H1 (cell line): ENCODE measurements around the gene CD300LB. TPM values are rescaled to one million over a fixed set of nuclear protein-coding genes. Genes with fewer than 3 reads are reported as not detected.

Experiments
- CTCF ChIA-PET: fragments of 300-600 bp; sonication (Branson Sonifier 250); formaldehyde crosslinking; loops from one replicate; lab custom pipeline; 2021; ENCODE audit not compliant: partially characterized antibody; lab: Charles Lee
- POLR2A ChIA-PET: fragments of 300-600 bp; sonication (Branson Sonifier 250); formaldehyde crosslinking; loops from one replicate; lab custom pipeline; 2021; ENCODE audit warnings: inconsistent platforms; ENCODE audit not compliant: partially characterized antibody; lab: Charles Lee
- DNase-seq, 2 experiments: peaks; one replicate each; pipeline versions ENCODE4 v3.0.0 to v3.0.0-alpha.2; 2010 to 2022; ENCODE audit warnings: low spot score in 2 of 2, low read depth in 1 of 2, mixed read lengths in 1 of 2
- FAIRE-seq: peaks from 2 replicates; lab custom pipeline; 2011; peaks lifted over from hg19 to GRCh38; lab: Jason Lieb, UNC
- H2AFZ ChIP-seq: 2 replicates; pipeline ENCODE4 v1.8.1; 2012; ENCODE audit warnings: low read length, inconsistent platforms
- H2AK5ac ChIP-seq: 2 replicates; pipeline ENCODE4 v1.6.1; 2013; ENCODE audit warnings: low read depth, low read length
- H2BK120ac ChIP-seq: replicated peaks from 2 replicates; pipeline ENCODE3; 2013; ENCODE audit warnings: low read depth, low read length, inconsistent platforms
- H2BK12ac ChIP-seq: 2 replicates; pipeline ENCODE4 v1.6.1; 2013; ENCODE audit warnings: low read depth, low read length
- H2BK15ac ChIP-seq: 2 replicates; pipeline ENCODE4 v1.6.1; 2013; ENCODE audit warnings: low read length
- H2BK20ac ChIP-seq: 2 replicates; pipeline ENCODE4 v1.6.1; 2013; ENCODE audit warnings: low read length
- H2BK5ac ChIP-seq: 2 replicates; pipeline ENCODE4 v1.6.1; 2013; ENCODE audit warnings: low read depth, low read length
- H3K14ac ChIP-seq: 2 replicates; pipeline ENCODE4 v1.6.1; 2013; ENCODE audit warnings: inconsistent platforms; ENCODE audit not compliant: insufficient read length
- H3K18ac ChIP-seq: 2 replicates; pipeline ENCODE4 v1.6.1; 2013; ENCODE audit warnings: low read length; ENCODE audit errors: extremely low read depth
- H3K23ac ChIP-seq: 2 replicates; pipeline ENCODE4 v1.6.1; 2013; ENCODE audit warnings: inconsistent platforms; ENCODE audit not compliant: insufficient read length
- H3K23me2 ChIP-seq: 2 replicates; pipeline ENCODE4 v1.6.1; 2013; ENCODE audit warnings: low read depth, low read length
- H3K27ac ChIP-seq: 2 replicates; pipeline ENCODE4 v1.6.1; 2011; ENCODE audit warnings: low read depth, low read length, inconsistent platforms
- H3K27me3 ChIP-seq, 4 experiments: replicated peaks in 1 of 4; 1 replicate in 1 of 4; 2 replicates in 3 of 4; pipeline versions ENCODE4 v1.6.1 to v1.8.1; 2011 to 2013; ENCODE audit warnings: low read length in 3 of 4, mild to moderate bottlenecking in 3 of 4, inconsistent platforms in 2 of 4, mixed read lengths in 2 of 4, moderate library complexity in 1 of 4; ENCODE audit not compliant: control insufficient read depth in 3 of 4, insufficient read depth in 3 of 4; ENCODE audit errors: extremely low read depth in 1 of 4
- H3K36me3 ChIP-seq, 4 experiments: 2 replicates each; pipeline versions ENCODE4 v1.6.1 to v1.8.1; 2011 to 2013; ENCODE audit warnings: mild to moderate bottlenecking in 4 of 4, low read length in 3 of 4, moderate library complexity in 2 of 4, control low read depth in 1 of 4, inconsistent platforms in 1 of 4; ENCODE audit not compliant: insufficient read depth in 4 of 4, control insufficient read depth in 2 of 4
- H3K4ac ChIP-seq: replicated peaks from 2 replicates; pipeline ENCODE3; 2013; ENCODE audit warnings: low read length, low read depth, mixed read lengths, inconsistent platforms; ENCODE audit not compliant: insufficient read length
- H3K4me1 ChIP-seq, 4 experiments: replicated peaks in 1 of 4; 1 replicate in 1 of 4; 2 replicates in 3 of 4; pipeline versions ENCODE4 v1.6.1 to v1.8.1; 2011 to 2013; ENCODE audit warnings: low read length in 3 of 4, inconsistent platforms in 2 of 4, mixed read lengths in 1 of 4; ENCODE audit not compliant: insufficient read depth in 4 of 4, control insufficient read depth in 3 of 4
- H3K4me2 ChIP-seq, 2 experiments: 2 replicates each; pipeline versions ENCODE4 v1.6.1 to v1.8.1; 2011 to 2013; ENCODE audit warnings: low read depth in 2 of 2, low read length in 2 of 2, control low read depth in 1 of 2, inconsistent platforms in 1 of 2, mild to moderate bottlenecking in 1 of 2; ENCODE audit not compliant: insufficient read depth in 1 of 2
- H3K4me3 ChIP-seq, 4 experiments: fragments of 200-600, 300-600 bp in 1 of 4; sonication (generic), shearing (Covaris generic), sonication (Bioruptor Twin) in 1 of 4; 2 replicates each; pipeline versions ENCODE4 v1.5.1 to v1.8.1; 2011 to 2016; ENCODE audit warnings: low read length in 4 of 4, low read depth in 3 of 4, control low read depth in 2 of 4, inconsistent platforms in 2 of 4, mild to moderate bottlenecking in 2 of 4, mixed read lengths in 1 of 4, moderate library complexity in 1 of 4; ENCODE audit not compliant: insufficient read depth in 2 of 4; ENCODE audit errors: extremely low read depth in 1 of 4
- H3K56ac ChIP-seq: replicated peaks from 2 replicates; pipeline ENCODE3; 2013; ENCODE audit warnings: low read depth, mild to moderate bottlenecking, mixed read lengths, low read length, inconsistent platforms; ENCODE audit not compliant: insufficient read length
- H3K79me1 ChIP-seq: 2 replicates; pipeline ENCODE4 v1.6.1; 2013; ENCODE audit warnings: low read depth, low read length, control low read depth
- H3K79me2 ChIP-seq, 2 experiments: 2 replicates each; pipeline versions ENCODE4 v1.6.1 to v1.8.1; 2012 to 2013; ENCODE audit warnings: low read length in 2 of 2, mild to moderate bottlenecking in 2 of 2, inconsistent platforms in 1 of 2; ENCODE audit not compliant: insufficient read depth in 2 of 2, control insufficient read depth in 1 of 2
- H3K9ac ChIP-seq, 4 experiments: replicated peaks in 1 of 4; 1 replicate in 1 of 4; 2 replicates in 3 of 4; pipeline versions ENCODE4 v1.6.1 to v1.8.1; 2011 to 2013; ENCODE audit warnings: low read depth in 3 of 4, low read length in 3 of 4, control low read depth in 2 of 4, mild to moderate bottlenecking in 2 of 4, moderate library complexity in 2 of 4, inconsistent platforms in 1 of 4; ENCODE audit errors: extremely low read depth in 1 of 4
- H3K9me3 ChIP-seq, 2 experiments: 2 replicates each; pipeline versions ENCODE4 v1.6.1 to v1.8.1; 2012 to 2013; ENCODE audit warnings: mild to moderate bottlenecking in 2 of 2, moderate library complexity in 2 of 2, control low read depth in 1 of 2, inconsistent platforms in 1 of 2, low read depth in 1 of 2, low read length in 1 of 2, mixed read lengths in 1 of 2; ENCODE audit not compliant: insufficient read depth in 2 of 2
- H4K20me1 ChIP-seq, 2 experiments: replicated peaks in 1 of 2; 2 replicates each; pipeline versions ENCODE3 to v1.8.1; 2011 to 2013; ENCODE audit warnings: inconsistent platforms in 2 of 2, low read length in 2 of 2, mild to moderate bottlenecking in 1 of 2; ENCODE audit not compliant: insufficient read depth in 2 of 2, control insufficient read depth in 1 of 2
- H4K5ac ChIP-seq: 2 replicates; pipeline ENCODE4 v1.6.1; 2013; ENCODE audit warnings: low read length, low read depth, mixed read lengths, inconsistent platforms; ENCODE audit not compliant: insufficient read length
- H4K8ac ChIP-seq: 2 replicates; pipeline ENCODE4 v1.8.0; 2013; ENCODE audit warnings: mild to moderate bottlenecking, moderate library complexity, low read length, inconsistent platforms; ENCODE audit not compliant: insufficient read depth; ENCODE audit errors: extremely low read depth
- H4K91ac ChIP-seq: replicated peaks from 2 replicates; pipeline ENCODE3; 2013; ENCODE audit warnings: low read length, mixed read lengths, inconsistent platforms; ENCODE audit not compliant: insufficient read length
- ATF2 ChIP-seq: IDR thresholded peaks from 2 replicates; pipeline ENCODE4 v1.6.1; 2012; ENCODE audit warnings: low read length, inconsistent platforms
- ATF3 ChIP-seq: IDR thresholded peaks from 2 replicates; pipeline ENCODE4 v1.6.1; 2011; ENCODE audit warnings: low read depth, mild to moderate bottlenecking, low read length; ENCODE audit not compliant: insufficient read depth
- BACH1 ChIP-seq: IDR thresholded peaks from 2 replicates; pipeline ENCODE4 v1.6.1; 2012; ENCODE audit warnings: low read length, improper control_type of control experiment
- CHD2 ChIP-seq: IDR thresholded peaks from 2 replicates; pipeline ENCODE4 v1.6.1; 2012; ENCODE audit warnings: low read length, improper control_type of control experiment
- POU5F1 ChIP-seq: IDR thresholded peaks from 2 replicates; pipeline ENCODE4 v1.6.1; 2011; ENCODE audit warnings: low read depth, mild to moderate bottlenecking, low read length, moderate library complexity
- TAF1 ChIP-seq: IDR thresholded peaks from 2 replicates; pipeline ENCODE4 v1.6.1; 2011; ENCODE audit warnings: mild to moderate bottlenecking, low read depth, low read length
- USF2 ChIP-seq: IDR thresholded peaks from 2 replicates; pipeline ENCODE4 v1.6.1; 2011; ENCODE audit warnings: low read length, improper control_type of control experiment
- WGBS, 2 experiments: shearing (Covaris generic) in 1 of 2; methylation state at CpG; one replicate each; pipeline versions ENCODE4 v1.1.6 to v1.1.7; 2013 to 2015; ENCODE audit warnings: low lambda C conversion rate in 2 of 2, mixed read lengths in 2 of 2, inconsistent platforms in 1 of 2, low coverage in 1 of 2, missing lambda C conversion rate in 1 of 2; ENCODE audit not compliant: insufficient replicate concordance in 2 of 2, insufficient coverage in 1 of 2, insufficient read length in 1 of 2; ENCODE audit errors: extremely low coverage in 1 of 2, missing lambda C conversion rate in 1 of 2; 5-methylcytosine and 5-hydroxymethylcytosine counted together
- polyA plus RNA-seq, 7 experiments: library from polyadenylated mRNA; depleted of rRNA in 3 of 7; stranded (reverse) in 5 of 7; unstranded in 2 of 7; fragments of >200 nt in 5 of 7; fragments of 200-250 nt in 2 of 7; gene quantifications; 1 replicate in 5 of 7; 2 replicates in 1 of 7; 4 replicates in 1 of 7; pipeline versions ENCODE4 v1.2.1 to v1.2.3, GENCODE V29; 2011 to 2013; ENCODE audit warnings: missing spikeins in 2 of 7, mixed read lengths in 2 of 7
- total RNA-seq: library from RNA; stranded (reverse); fragmentation: NEBNext Ultra II Directional; extraction: Animal tissue kit (Norgen Biotek cat#: 25700); gene quantifications from 2 replicates; pipeline ENCODE4 v1.2.1, GENCODE V29; 2021

CD300LB gene
- total and polyA plus RNA-seq, 2 of the 8 experiments (the other 6 are each of a cell fraction or from before 2014, with no cell fraction given), result not detected

GRCh38 chr17:74549343-74549742 lies 18.1 kb upstream of the CD300LB start:
- POLR2A ChIA-PET, result no interaction called here
- CTCF ChIA-PET, result interaction anchor here (0.9 to 2.0 kb wide), 2 partner anchors 17 to 184 kb away, joined by 3 to 6 read pairs; partner anchors contain the start of gene CD300H
- no peaks in the 10 kb centered on the region for H3K36me3 ChIP-seq

More at GRCh38 chr17:74549343-74549742, 18.1 kb upstream of the CD300LB start:
- no peak overlapping the region for H3K23ac ChIP-seq
- H3K4me1 ChIP-seq, result no peaks in the 10 kb centered on the region
- no peak for DNase-seq
- H2BK20ac ChIP-seq, result no peak overlapping the region
- H2AK5ac ChIP-seq, result no peak overlapping the region
- no peak overlapping the region for H3K9ac ChIP-seq
- no peak overlapping the region for H2BK12ac ChIP-seq
- H4K5ac ChIP-seq, result no peak overlapping the region
- H3K27me3 ChIP-seq, result peaks cover 0 to 2% (median 0%) of the 10 kb centered on the region in 4 experiments; a peak in 1 of 7 replicates
- 0 out of 2 replicates have a peak, but pooled peaks cover 2% of the 10 kb centered on the region for H3K23me2 ChIP-seq
- no peaks in the 10 kb centered on the region for H3K79me2 ChIP-seq
- H3K4ac ChIP-seq, result no peak overlapping the region
- H3K4me3 ChIP-seq, result no peak overlapping the region
- TF ChIP-seq USF2 (no peak), POU5F1 (no peak), CHD2 (no peak), ATF3 (no peak), BACH1 (no peak), TAF1 (no peak), ATF2 (no peak)
- H3K4me2 ChIP-seq, result no peak overlapping the region
- H4K8ac ChIP-seq, result no peak overlapping the region
- no peak overlapping the region for H3K56ac ChIP-seq
- H3K14ac ChIP-seq, result no peak overlapping the region
- 86% methylated on average over 7 of the region's 7 CpGs; no CpG with 5 or more reads in 1 of the 2 experiments for WGBS, 2 experiments
- H4K91ac ChIP-seq, result no peak overlapping the region
- H3K27ac ChIP-seq, result no peak overlapping the region
- no peaks in the 10 kb centered on the region; the same call in 1 of the 2 replicates for H3K79me1 ChIP-seq
- no peak overlapping the region for H2BK120ac ChIP-seq
- no peak for FAIRE-seq
- no peak overlapping the region for H2BK5ac ChIP-seq
- peaks cover 0 to 4% of the 10 kb centered on the region in 2 experiments for H4K20me1 ChIP-seq
- H2BK15ac ChIP-seq, result no peak overlapping the region
- H3K18ac ChIP-seq, result no peak overlapping the region
- no peak overlapping the region for H2AFZ ChIP-seq
- H3K9me3 ChIP-seq, result no peaks in the 10 kb centered on the region
